ENCODE results near the gene DYNLRB1.

Gene DYNLRB1

DNA sequence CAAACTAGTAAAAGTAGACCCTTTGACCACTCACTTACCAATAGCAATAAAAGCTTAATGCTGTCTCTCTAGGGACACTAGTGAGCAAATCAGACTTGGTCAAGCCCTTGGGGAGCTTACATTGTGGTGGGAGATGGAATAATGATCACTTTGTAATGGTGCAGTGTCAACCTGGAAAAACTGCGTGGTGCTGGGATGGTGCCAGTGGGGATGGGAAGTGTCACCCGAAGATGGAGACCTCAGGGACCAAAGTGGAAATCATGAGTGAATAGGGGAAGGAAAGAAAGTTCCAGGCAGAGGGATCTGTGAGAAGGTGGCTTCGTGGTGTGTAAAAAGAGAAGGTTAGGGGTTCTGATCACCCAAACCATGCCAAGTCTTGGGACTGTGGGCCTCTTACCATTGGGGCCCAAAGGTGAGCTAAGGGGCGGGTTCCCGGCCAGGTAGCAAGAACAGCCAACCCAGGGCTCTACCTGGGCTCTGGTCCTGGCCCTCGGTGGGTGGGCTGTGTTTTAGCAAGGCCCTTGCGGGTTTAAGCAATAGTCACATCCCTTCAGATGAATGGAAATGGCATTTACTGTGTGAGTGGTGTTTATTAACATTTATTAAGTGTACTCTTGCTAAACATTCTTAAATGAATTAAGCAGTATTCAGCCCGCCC is 15.5 kb downstream of the DYNLRB1 start:
- H3K4me3 ChIP-seq, result no peak overlapping the region
- no peak for DNase-seq (ENCODE audit: low spot score)
- H3K27ac ChIP-seq, result no peak overlapping the region
- TF ChIP-seq, protein P1, sequence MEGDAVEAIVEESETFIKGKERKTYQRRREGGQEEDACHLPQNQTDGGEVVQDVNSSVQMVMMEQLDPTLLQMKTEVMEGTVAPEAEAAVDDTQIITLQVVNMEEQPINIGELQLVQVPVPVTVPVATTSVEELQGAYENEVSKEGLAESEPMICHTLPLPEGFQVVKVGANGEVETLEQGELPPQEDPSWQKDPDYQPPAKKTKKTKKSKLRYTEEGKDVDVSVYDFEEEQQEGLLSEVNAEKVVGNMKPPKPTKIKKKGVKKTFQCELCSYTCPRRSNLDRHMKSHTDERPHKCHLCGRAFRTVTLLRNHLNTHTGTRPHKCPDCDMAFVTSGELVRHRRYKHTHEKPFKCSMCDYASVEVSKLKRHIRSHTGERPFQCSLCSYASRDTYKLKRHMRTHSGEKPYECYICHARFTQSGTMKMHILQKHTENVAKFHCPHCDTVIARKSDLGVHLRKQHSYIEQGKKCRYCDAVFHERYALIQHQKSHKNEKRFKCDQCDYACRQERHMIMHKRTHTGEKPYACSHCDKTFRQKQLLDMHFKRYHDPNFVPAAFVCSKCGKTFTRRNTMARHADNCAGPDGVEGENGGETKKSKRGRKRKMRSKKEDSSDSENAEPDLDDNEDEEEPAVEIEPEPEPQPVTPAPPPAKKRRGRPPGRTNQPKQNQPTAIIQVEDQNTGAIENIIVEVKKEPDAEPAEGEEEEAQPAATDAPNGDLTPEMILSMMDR (IDR thresholded peaks at IDR 0.05), result no peak

DNA sequence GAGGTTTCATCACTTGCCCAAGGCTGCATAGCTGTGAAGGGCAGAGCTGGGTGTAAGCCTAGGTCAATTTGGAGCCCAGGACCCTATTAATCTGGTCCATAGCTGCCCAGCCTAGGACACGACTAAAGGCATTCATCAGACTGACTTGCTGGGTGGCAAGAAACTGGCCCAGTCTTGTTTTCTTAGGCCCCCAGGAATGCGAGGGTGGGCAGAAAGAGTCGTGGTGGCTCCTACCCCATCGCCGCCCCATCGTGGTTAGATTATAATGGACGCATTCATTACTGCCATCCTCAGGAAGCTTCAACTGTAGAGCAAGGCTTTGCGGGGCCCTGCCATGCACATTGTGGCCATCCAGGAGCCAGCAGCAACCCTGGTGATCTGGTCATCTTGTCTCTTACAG is 16.1 kb downstream of the DYNLRB1 start:
- Histone ChIP-seq H3K4me3 (no peak overlapping the region), H3K27ac (no peak overlapping the region)
- TF ChIP-seq, protein P1 (IDR thresholded peaks at IDR 0.05), result no peak
- DNase-seq (ENCODE audit: low spot score), result no peak

DNA sequence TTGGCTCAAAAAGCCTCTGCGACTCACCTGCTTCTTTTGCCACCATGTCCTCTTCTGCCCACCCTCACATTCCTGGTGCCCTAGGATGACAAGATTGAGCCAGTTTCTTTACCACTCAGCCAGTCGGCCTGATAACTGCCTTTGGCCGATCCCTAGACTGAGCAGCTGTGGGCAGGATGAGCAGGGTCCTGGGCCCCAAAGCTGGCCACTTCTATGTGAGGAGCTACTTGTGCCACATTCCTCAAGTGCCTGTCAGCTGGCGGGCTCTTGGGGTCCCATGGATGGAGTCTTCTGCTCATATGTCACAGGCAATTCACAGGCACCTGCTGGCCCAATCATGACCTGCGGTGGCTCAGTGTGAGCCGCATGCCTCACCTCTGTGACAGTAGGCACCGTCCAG is 16.5 kb downstream of the DYNLRB1 start:
- no peak overlapping the region for H3K27ac ChIP-seq
- TF ChIP-seq, protein P1 (IDR thresholded peaks at IDR 0.05), result no peak
- DNase-seq (ENCODE audit: low spot score), result no peak
- H3K4me3 ChIP-seq, result no peak overlapping the region

DNA sequence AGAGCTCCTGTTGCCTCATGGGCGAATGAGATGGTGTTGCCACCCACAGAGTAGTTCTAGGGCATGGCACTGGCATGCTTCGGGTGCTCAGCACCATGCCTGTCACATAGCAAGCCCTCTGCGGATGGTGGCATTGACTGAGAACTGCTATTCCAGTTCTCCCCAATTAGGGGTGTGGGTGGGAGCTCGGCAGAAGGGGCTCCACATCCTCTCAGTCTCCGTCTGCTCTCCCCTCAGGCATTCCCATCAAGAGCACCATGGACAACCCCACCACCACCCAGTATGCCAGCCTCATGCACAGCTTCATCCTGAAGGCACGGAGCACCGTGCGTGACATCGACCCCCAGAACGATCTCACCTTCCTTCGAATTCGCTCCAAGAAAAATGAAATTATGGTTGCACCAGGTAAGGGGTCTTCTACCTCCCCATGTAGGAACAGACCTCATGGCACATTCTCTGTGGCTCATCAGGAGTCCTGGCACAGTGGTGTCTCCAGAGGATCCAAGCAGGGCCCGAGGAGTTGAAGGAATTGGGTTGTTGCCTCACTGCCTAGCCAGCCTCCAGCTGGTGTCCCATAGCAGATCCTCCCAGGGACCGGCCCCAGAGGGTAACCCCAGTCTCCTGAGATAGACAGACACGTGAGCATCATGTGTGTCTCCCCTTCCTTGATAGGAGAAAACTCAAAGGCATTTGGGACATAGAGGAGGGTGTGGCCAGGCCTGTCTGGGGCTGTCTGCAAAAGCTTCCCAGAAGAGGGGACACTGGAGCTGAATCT is 18.4 kb downstream of the DYNLRB1 start:
- no peak overlapping the region for H3K27ac ChIP-seq
- TF ChIP-seq, protein P1 (IDR thresholded peaks at IDR 0.05), result no peak
- no peak for DNase-seq (ENCODE audit: low spot score)
- H3K4me3 ChIP-seq, result no peak overlapping the region

DNA sequence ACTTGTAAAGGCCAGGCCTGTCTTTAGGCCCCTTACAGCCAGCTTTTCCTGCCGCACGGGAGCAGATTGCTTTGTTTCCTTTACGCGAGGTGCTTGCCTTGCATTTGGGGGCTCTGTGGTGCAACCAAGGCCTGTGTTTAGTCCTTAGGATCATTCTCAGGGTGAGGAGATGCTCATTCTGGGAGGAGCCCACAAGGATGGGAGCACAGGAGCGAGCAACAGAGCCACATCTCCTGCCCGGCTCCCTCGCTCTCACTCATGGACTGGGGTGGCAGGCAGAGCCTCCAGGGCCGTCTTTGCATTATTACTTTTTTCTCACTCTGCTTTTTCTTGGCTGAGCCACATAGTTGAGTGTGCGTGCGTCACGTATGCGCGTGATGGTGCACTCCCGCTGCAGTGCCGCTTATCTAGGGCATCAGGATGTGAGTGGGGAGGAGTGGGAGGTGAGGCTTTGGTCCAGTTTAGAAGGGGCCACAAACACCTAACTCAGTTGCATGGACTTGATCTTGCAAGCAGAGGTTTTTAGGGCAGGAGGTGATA is 19.1 kb downstream of the DYNLRB1 start:
- DNase-seq (ENCODE audit: low spot score), result no peak
- H3K4me3 ChIP-seq, result no peak overlapping the region
- H3K27ac ChIP-seq, result no peak overlapping the region
- TF ChIP-seq, protein P1 (IDR thresholded peaks at IDR 0.05), result no peak

DNA sequence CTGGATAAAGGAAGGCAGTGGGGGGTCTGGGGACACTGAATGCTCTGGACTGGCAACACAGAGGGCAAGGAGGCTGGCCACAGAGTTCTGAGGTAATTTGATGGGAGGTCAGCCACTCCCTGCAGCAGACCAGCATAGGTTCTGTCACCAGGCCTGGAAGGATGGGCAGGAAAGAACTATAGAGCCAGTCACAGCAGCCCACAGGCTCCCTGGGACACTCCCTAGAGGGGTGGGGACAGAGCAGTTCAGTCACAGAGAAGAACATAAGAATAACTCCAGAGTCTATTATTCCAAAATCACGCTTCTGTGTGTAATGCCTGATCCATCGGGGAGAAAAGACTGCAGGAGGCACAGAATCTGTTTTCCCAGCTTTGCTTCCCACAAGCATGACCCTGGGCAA is 19.6 kb downstream of the DYNLRB1 start:
- TF ChIP-seq, protein P1 (IDR thresholded peaks at IDR 0.05), result no peak
- no peak for DNase-seq (ENCODE audit: low spot score)

More for the DNA sequence above, 19.6 kb downstream of the DYNLRB1 start:
- H3K4me3 ChIP-seq, result no peak overlapping the region
- H3K27ac ChIP-seq, result no peak overlapping the region

Data from coronary artery (tissue), 2 donors.